ENCODE measurements around the gene MASP1.

- TF ChIP-seq, protein P1, sequence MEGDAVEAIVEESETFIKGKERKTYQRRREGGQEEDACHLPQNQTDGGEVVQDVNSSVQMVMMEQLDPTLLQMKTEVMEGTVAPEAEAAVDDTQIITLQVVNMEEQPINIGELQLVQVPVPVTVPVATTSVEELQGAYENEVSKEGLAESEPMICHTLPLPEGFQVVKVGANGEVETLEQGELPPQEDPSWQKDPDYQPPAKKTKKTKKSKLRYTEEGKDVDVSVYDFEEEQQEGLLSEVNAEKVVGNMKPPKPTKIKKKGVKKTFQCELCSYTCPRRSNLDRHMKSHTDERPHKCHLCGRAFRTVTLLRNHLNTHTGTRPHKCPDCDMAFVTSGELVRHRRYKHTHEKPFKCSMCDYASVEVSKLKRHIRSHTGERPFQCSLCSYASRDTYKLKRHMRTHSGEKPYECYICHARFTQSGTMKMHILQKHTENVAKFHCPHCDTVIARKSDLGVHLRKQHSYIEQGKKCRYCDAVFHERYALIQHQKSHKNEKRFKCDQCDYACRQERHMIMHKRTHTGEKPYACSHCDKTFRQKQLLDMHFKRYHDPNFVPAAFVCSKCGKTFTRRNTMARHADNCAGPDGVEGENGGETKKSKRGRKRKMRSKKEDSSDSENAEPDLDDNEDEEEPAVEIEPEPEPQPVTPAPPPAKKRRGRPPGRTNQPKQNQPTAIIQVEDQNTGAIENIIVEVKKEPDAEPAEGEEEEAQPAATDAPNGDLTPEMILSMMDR (IDR thresholded peaks at IDR 0.05), result no peak
- no peak for TF ChIP-seq ZFX (IDR thresholded peaks at IDR 0.05; ENCODE audit: borderline replicate concordance)
Observed at GRCh38 chr3:187264021-187264420, 27.5 kb downstream of the MASP1 start.
